Large intestine (tissue), 3 donors: ENCODE measurements around the gene SLX4IP. TPM values are rescaled to one million over a fixed set of nuclear protein-coding genes. Genes with fewer than 3 reads are reported as not detected.

Experiments
- DNase-seq, 2 donors: peaks; one replicate each; pipeline versions ENCODE4 v3.0.0 to v3.0.0-alpha.2; 2013
- H3K27ac ChIP-seq: one replicate; pipeline ENCODE4 v1.5.1; 2013; ENCODE audit warnings: low read length
- H3K27me3 ChIP-seq: 2 replicates; pipeline ENCODE4 v1.6.1; 2013; ENCODE audit warnings: low read length; ENCODE audit not compliant: control insufficient read depth, insufficient read depth
- H3K36me3 ChIP-seq: 2 replicates; pipeline ENCODE4 v1.6.1; 2013; ENCODE audit warnings: low read length; ENCODE audit not compliant: control insufficient read depth, insufficient read depth
- H3K4me1 ChIP-seq: one replicate; pipeline ENCODE4 v1.6.1; 2013; ENCODE audit warnings: low read length; ENCODE audit not compliant: control insufficient read depth, insufficient read depth
- H3K4me3 ChIP-seq: one replicate; pipeline ENCODE4 v1.5.1; 2013; ENCODE audit warnings: low read length
- H3K9me3 ChIP-seq: one replicate; pipeline ENCODE4 v1.6.1; 2013; ENCODE audit warnings: mild to moderate bottlenecking, low read depth, low read length, moderate library complexity; ENCODE audit not compliant: control insufficient read depth
- WGBS: methylation state at CpG from one replicate; pipeline ENCODE4 v1.1.5; 2013; ENCODE audit warnings: low lambda C conversion rate; ENCODE audit not compliant: insufficient coverage; 5-methylcytosine and 5-hydroxymethylcytosine counted together
- polyA plus RNA-seq: library from polyadenylated mRNA; unstranded; fragments of 120-200 nt; gene quantifications from one replicate; pipeline ENCODE4 v1.2.1, GENCODE V29; 2013

SLX4IP gene
- polyA plus RNA-seq, 1 donor = 7.2 TPM

DNA sequence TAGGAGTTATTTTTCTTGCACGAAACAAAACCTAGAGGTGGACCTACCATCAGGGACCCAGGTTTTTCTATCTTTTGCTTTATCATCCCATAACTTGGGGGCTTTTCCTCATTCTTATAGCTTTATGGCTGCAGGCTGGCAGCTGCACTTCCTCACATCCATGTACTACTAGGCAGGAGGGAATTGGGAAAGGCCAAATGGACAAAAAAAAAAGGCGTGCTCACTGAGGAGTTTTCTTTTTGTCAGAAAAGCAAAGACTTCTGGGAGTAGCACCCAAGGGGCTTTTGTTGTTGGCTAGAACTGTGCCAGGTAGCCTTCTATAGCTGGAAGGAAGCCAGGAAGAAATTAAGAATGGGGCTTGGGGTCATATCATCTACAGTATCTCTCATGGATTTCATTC lies 61.4 kb downstream of the SLX4IP start:
- Histone ChIP-seq H3K4me1 (no peaks in the 10 kb centered on the region), H3K27ac (no peak overlapping the region), H3K9me3 (no peaks in the 10 kb centered on the region), H3K4me3 (no peak overlapping the region), H3K27me3 (no peaks in the 10 kb centered on the region), H3K36me3 (no peaks in the 10 kb centered on the region)
- no CpG with 5 or more reads among the region's 2 CpGs for WGBS
- DNase-seq = no peak

DNA sequence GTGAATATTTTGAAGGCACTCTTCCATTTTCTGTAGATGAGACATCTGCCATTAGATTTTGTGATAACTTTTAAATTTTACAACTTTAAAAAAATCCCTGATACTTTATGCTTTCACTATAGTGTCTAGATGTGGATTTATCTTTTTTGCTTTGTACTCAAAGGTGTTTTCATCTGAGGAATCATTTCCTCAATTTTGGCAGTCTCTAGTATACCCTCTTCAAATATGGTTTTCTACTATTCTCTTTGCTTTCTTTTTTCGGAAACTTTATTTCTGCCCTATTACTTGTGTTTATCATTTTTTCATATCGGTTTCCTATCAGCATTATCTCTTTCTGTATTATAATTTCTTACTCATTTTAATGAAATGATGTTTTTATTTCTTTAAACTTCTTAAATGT lies 62.2 kb downstream of the SLX4IP start:
- no peak overlapping the region for H3K4me3 ChIP-seq
- no peaks in the 10 kb centered on the region for H3K4me1 ChIP-seq
- 92% methylated on average over 2 of the region's 2 CpGs for WGBS
- H3K9me3 ChIP-seq = no peaks in the 10 kb centered on the region
- H3K27ac ChIP-seq = no peak overlapping the region
- H3K36me3 ChIP-seq = no peaks in the 10 kb centered on the region
- no peaks in the 10 kb centered on the region for H3K27me3 ChIP-seq
- no peak for DNase-seq

DNA sequence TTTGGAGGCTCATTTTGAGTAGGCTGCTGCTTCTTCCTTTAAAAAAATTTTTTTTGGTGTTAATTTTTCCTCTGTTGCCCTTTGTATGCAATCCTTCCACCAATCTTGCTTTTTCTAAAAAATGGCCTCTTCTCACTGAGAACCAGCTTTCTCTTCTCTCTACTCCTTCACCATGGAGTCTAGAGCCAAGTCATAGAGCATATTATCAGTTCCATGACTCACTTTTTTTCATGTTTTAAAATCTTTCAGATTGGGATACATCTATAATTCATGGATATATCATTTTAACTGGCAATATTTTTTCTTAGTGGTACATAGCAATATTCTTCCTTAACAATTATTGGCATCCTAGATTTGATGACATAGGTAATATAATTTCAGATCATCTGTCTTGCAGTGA lies 62.7 kb downstream of the SLX4IP start:
- Histone ChIP-seq H3K9me3 (no peaks in the 10 kb centered on the region), H3K36me3 (no peaks in the 10 kb centered on the region), H3K27me3 (no peaks in the 10 kb centered on the region), H3K4me1 (no peaks in the 10 kb centered on the region), H3K27ac (no peak overlapping the region), H3K4me3 (no peak overlapping the region)
- DNase-seq = no peak

DNA sequence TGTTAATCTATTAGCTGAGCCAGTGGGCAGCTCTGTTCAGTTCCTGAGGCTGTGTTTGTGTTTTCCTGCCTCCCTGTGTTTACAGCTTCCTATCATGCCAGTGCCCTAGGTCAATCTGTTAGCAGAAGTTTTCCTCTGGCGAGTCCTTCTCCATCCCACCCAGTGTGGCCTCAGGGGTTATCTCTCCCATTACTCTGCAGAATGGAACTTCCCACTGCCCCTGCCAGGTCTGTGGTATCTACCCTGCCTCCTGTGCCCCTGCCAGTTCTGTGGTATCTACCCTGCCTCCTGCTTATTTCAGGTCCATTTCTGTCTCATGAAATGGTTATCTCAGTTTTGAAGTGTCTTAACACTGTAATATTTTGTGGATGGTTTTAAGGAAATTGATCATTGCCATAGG lies 63.1 kb downstream of the SLX4IP start:
- no peak for DNase-seq
- H3K36me3 ChIP-seq = no peaks in the 10 kb centered on the region
- WGBS = no CpG with 5 or more reads among the region's 1 CpG

DNA sequence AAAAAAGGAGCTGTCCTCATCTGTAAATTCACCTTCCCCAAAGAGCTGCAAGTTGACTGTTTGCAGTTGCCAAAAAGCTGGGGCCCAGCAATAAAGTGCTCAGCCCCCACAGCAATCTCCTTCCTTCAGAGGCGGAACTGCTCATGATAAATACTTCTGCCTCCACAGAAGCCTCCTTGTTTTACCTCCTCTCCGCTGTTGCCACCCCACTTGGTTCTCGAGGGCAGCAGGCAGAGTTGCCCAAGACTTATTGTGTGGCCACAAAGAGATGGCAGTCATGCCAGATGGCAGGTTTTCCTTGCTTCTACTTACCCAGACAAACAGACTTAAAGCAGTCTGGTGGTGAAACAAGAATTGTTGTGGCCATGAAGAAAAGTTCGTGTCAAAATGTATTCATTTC lies 66.3 kb downstream of the SLX4IP start:
- 88% methylated on average over 1 of the region's 4 CpGs for WGBS
- H3K36me3 ChIP-seq = no peaks in the 10 kb centered on the region
- no peak overlapping the region for H3K4me3 ChIP-seq
- no peaks in the 10 kb centered on the region for H3K4me1 ChIP-seq
- no peak overlapping the region for H3K27ac ChIP-seq
- H3K9me3 ChIP-seq = no peaks in the 10 kb centered on the region
- H3K27me3 ChIP-seq = no peaks in the 10 kb centered on the region
- DNase-seq = no peak

More for the DNA sequence above, 63.1 kb downstream of the SLX4IP start:
- Histone ChIP-seq H3K4me1 (no peaks in the 10 kb centered on the region), H3K27ac (no peak overlapping the region), H3K4me3 (no peak overlapping the region), H3K9me3 (no peaks in the 10 kb centered on the region), H3K27me3 (no peaks in the 10 kb centered on the region)

DNA sequence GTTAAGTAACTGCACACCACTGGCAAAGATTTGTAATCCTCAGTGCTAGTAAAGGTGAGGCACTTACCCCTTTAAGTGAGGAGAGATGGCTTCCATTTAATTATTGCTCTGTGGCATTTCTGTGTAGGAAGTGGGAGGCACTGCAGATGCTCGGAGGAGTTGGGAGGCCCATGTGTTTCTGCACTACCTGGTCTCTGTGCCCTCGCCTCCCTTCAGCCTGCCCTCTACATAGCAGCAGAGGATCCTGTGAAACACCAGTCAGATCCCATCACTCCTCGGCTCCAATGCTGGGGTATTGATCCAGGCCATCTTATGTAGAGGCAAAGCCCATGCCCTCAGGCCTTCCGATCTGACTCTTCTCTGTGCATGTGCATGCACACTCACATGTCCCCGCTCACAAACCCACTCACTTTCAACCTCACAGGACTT lies 67.0 kb downstream of the SLX4IP start:
- 100% methylated on average over 1 of the region's 5 CpGs for WGBS
- Histone ChIP-seq H3K27me3 (no peaks in the 10 kb centered on the region), H3K27ac (no peak overlapping the region), H3K9me3 (no peaks in the 10 kb centered on the region), H3K4me1 (no peaks in the 10 kb centered on the region), H3K4me3 (no peak overlapping the region), H3K36me3 (no peaks in the 10 kb centered on the region)
- no peak for DNase-seq

DNA sequence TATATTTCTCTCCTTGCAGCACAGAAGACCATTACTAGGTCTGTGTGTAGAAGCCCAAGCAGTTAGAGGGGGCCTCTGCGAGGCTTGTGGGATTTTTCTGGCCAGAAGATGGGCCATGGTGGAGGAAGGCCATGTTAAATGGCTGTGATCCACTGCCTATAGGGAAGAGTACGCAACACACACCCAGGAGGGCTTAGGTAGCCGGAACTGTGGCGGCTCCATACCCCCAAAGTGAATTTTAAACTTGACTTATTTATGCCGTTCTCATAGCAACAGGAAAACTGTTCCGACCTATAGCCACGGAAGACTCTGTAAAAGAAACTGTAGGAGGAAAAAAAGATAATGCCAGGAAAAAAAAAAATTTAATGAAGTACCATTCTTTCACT lies 69.5 kb downstream of the SLX4IP start:
- no peak for DNase-seq
- 85% methylated on average over 3 of the region's 7 CpGs for WGBS
- Histone ChIP-seq H3K27ac (no peak overlapping the region), H3K9me3 (no peaks in the 10 kb centered on the region), H3K4me1 (no peaks in the 10 kb centered on the region), H3K27me3 (no peaks in the 10 kb centered on the region), H3K4me3 (no peak overlapping the region), H3K36me3 (no peaks in the 10 kb centered on the region)

DNA sequence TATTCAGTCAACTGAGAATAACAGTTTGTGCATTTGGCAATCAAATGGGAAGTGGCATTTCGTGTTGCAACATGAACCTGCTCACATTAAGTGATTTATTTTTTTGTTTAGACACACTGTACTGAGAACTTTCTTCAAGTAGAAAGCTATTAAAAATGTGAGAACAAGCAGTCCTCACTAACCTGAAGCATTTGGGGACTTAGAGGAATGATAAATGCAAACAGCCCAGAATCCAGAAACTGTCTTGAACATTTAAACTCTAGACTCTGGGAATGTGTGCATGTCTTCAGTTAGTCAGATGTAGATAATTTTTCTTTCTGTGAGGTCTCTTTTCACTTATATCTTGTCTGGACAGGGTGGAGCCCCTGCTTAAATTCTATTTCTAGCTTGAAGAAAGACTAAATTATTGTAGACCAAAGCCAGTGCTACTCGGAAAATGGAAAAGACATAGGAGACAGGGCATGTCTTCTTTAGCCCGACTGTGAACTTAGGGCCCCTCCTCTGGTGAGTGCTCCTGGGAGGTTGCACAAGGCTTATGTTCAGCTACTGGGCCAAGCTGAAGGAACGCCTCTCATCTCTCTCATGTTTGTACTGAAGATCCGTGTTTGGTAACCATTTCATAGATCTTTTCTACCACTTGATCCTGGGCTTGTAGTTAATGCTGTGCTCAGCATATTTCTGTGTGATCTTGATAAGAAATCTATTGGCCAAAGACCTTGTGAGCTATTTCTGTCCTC lies 70.1 kb downstream of the SLX4IP start:
- H3K27ac ChIP-seq = no peak overlapping the region
- no peaks in the 10 kb centered on the region for H3K27me3 ChIP-seq
- DNase-seq = no peak
- no peaks in the 10 kb centered on the region for H3K9me3 ChIP-seq
- no peaks in the 10 kb centered on the region for H3K36me3 ChIP-seq
- H3K4me1 ChIP-seq = no peaks in the 10 kb centered on the region
- no peak overlapping the region for H3K4me3 ChIP-seq
- 81% methylated on average over 3 of the region's 5 CpGs for WGBS

DNA sequence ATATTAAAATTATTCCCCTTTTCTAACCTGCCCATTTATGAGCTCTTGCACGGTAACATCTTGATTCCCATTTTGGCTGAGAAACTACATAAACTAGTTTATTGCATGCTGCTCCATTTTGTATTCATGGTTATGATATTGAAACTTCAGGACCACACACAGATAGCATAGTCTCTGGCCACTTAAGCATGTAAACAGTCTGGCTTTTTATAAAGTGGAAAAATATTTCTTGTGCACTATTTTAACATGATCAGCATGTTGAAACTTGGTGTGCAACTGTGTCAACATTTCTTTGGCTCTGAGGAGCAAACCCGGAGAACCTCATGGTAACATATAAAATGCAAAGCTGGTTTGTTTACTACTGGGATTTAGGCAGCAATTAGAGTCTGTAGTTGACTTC lies 70.7 kb downstream of the SLX4IP start:
- H3K36me3 ChIP-seq = no peaks in the 10 kb centered on the region
- no peak overlapping the region for H3K27ac ChIP-seq
- no peaks in the 10 kb centered on the region for H3K9me3 ChIP-seq
- no peaks in the 10 kb centered on the region for H3K27me3 ChIP-seq
- DNase-seq = peak in 1 of 2 donors; percentile 25
- WGBS = no CpG with 5 or more reads among the region's 2 CpGs
- no peak overlapping the region for H3K4me3 ChIP-seq
- no peaks in the 10 kb centered on the region for H3K4me1 ChIP-seq

DNA sequence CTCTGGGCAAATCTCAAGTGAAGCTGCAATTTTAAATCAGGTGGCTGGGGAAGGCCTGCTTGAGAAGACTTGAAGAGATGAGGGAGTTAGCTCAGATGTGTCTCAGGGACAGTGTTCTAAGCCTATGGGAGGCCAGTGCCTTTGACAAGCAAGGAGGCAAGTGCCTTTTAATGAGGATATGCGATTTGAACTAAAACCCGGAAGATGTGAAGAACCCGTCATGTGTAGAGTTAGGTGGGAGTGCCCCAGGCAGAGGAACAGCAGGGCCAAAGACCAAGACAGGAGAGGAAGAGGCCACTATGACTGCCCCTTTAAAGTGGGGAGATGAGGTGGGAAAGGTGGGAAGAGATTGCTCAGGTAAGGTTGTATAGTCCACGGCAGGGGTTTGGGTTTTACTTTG lies 71.9 kb downstream of the SLX4IP start:
- Histone ChIP-seq H3K4me1 (no peaks in the 10 kb centered on the region), H3K27me3 (no peaks in the 10 kb centered on the region), H3K27ac (no peak overlapping the region), H3K4me3 (no peak overlapping the region), H3K36me3 (no peaks in the 10 kb centered on the region), H3K9me3 (no peaks in the 10 kb centered on the region)
- no CpG with 5 or more reads among the region's 4 CpGs for WGBS
- no peak for DNase-seq

DNA sequence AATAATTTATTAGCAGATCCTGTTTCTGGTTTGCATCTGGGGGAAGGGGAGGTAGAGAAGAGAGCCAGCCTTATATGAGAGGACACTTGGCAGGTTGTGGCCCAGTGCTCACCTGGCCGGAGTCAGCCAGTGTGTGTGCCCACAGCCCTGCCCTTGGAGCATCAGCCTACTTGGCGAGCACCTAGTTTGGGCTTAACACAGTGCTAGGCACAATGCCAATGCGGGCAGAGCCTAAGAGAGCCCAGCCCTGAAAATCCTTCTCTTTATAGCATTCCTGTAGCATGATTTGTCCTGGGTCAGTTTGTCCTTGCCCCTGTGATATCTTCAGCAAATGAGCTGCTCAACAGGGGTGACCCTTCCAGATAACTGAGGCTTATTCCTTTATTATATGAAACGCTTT lies 73.0 kb downstream of the SLX4IP start:
- WGBS = no CpG with 5 or more reads among the region's 4 CpGs

More for the DNA sequence above, 73.0 kb downstream of the SLX4IP start:
- Histone ChIP-seq H3K4me1 (no peaks in the 10 kb centered on the region), H3K36me3 (no peaks in the 10 kb centered on the region), H3K4me3 (no peak overlapping the region), H3K27ac (no peak overlapping the region), H3K27me3 (no peaks in the 10 kb centered on the region), H3K9me3 (no peaks in the 10 kb centered on the region)
- DNase-seq = no peak
